GM12891 (cell line): Measurements from ENCODE around the gene TRPC4AP.

ENCODE experiments used
- DNase-seq: peaks from one replicate; pipeline ENCODE4 v3.0.0; 2011; ENCODE audit warnings: low spot score; ENCODE audit not compliant: insufficient read length
- FAIRE-seq: peaks from 2 replicates; lab custom pipeline; 2011; peaks lifted over from hg19 to GRCh38; lab: Jason Lieb, UNC
- PAX5 ChIP-seq: IDR thresholded peaks from 2 replicates; pipeline ENCODE4 v1.6.1; 2011; ENCODE audit warnings: low read length, moderate library complexity, mild to moderate bottlenecking; ENCODE audit not compliant: insufficient read depth, severe bottlenecking
- POLR2A ChIP-seq: IDR thresholded peaks from 2 replicates; pipeline ENCODE4 v1.6.1; 2011; ENCODE audit warnings: low read depth, low read length, control low read depth
- POLR2AphosphoS5 ChIP-seq: IDR thresholded peaks from 2 replicates; pipeline ENCODE4 v1.6.1; 2011; ENCODE audit warnings: low read depth, low read length, control low read depth
- POU2F2 ChIP-seq: IDR thresholded peaks from 2 replicates; pipeline ENCODE4 v1.6.1; 2011; ENCODE audit warnings: low read depth, mild to moderate bottlenecking, control low read depth, low read length, moderate library complexity
- SPI1 ChIP-seq: IDR thresholded peaks from 2 replicates; pipeline ENCODE4 v1.6.1; 2011; ENCODE audit warnings: low read depth, low read length, control low read depth
- TAF1 ChIP-seq: IDR thresholded peaks from 2 replicates; pipeline ENCODE4 v1.6.1; 2011; ENCODE audit warnings: low read depth, low read length, control low read depth

TRPC4AP gene

DNA sequence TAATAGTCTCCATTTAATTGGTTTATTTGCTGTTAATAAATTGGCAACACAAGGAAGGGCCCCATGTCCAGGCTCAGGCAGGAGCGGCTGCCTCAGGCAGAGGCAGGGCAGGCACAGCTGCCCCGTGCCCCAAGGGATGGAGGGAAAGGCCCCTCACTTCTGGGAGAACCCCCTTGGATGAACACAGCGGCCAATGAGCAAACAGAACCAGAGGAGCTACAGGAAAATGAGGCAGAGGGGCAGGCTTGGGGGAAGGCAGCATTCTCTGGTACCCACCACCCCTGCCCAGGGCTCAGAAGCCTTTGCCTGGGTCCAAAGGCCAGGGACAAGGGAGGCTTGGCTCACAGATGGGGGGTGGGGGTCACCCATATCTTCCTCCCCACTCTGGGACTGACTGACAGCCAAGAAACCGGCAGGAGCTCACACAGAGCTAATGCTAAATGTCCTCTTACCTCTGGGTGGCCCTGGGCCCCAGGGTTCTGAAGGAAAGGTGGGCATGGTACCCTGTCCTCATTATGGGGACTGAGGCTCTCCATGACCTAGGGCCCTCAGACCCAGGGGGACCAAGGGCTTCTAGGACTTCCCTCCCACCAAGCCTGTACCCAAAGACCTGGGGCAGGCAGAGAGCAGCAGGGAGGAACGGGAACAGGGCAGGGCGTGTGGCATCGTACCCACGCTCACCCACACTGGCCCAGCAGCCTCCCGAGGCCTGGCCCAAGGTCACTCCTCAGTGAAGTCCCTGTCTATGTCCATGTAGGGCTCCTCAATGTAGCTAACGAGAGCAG is 90.0 kb downstream of the TRPC4AP start:
- no peak for DNase-seq
- TF ChIP-seq POLR2A (no peak), POLR2AphosphoS5 (no peak), PAX5 (no peak), POU2F2 (no peak)
- FAIRE-seq: no peak

DNA sequence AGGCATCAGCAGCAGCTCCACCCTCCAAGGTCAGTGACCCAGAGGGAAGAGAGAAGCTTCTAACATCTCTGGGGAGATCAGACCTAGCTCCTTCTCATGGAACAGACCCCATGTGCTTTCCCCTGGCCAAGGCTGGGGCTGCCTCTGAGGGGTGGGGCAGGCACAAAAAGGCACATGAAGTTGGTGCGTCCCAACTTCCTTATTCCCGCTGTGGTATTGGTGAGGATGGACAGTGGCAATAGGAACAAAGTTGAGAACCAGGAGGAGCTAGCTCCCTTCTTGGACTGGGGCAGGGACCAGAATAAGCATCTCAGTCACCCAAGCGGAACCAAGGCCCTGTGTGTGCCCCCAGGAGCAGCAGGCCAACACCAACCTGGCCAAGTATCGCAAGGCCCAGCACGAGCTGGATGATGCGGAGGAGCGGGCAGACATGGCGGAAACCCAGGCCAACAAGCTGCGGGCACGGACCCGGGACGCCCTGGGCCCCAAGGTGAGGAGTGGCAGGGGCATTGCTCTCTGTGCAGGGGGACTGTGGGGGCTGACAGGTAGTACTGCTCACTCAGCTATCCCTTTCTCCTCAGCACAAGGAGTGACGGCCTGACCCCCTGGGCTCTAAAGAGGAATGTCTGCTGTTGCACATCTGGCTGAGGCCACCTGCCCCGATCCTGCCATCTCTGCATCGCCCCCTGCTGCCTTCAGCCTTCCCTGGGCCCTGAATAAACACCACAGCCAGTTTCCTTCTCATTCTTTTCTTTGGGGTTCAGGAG is 90.8 kb downstream of the TRPC4AP start:
- FAIRE-seq (no peak), DNase-seq (no peak)
- TF ChIP-seq TAF1: no peak
- TF ChIP-seq POLR2A: no peak
- no peak for TF ChIP-seq POLR2AphosphoS5
- no peak for TF ChIP-seq SPI1
- peak; percentile 49 for TF ChIP-seq PAX5
- no peak for TF ChIP-seq POU2F2

DNA sequence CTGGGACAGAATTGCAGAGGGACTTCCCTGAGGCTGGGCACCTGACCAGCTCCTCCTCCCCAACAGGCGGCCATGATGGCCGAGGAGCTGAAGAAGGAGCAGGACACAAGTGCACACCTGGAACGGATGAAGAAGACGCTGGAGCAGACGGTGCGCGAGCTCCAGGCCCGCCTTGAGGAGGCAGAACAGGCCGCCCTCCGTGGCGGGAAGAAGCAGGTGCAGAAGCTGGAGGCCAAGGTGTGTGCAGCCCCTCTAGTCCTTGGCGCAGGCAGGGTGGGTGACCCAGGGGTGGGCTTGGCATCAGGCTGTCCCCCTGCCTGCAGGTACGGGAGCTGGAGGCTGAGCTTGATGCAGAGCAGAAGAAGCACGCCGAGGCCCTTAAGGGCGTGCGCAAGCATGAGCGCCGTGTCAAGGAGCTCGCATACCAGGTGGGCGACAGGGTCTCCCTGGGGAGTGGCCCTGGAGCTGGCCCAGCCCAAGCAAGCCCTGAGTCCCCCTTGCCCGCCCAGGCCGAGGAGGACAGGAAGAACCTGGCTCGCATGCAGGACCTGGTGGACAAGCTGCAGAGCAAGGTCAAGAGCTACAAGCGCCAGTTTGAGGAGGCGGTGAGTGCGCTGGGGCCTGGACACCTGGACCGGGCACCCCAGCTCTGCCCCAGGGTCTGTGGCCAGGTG is 91.5 kb downstream of the TRPC4AP start:
- no peak for TF ChIP-seq POLR2A
- no peak for TF ChIP-seq POU2F2
- no peak for TF ChIP-seq SPI1
- TF ChIP-seq TAF1: no peak
- TF ChIP-seq POLR2AphosphoS5: no peak
- FAIRE-seq: no peak

DNA sequence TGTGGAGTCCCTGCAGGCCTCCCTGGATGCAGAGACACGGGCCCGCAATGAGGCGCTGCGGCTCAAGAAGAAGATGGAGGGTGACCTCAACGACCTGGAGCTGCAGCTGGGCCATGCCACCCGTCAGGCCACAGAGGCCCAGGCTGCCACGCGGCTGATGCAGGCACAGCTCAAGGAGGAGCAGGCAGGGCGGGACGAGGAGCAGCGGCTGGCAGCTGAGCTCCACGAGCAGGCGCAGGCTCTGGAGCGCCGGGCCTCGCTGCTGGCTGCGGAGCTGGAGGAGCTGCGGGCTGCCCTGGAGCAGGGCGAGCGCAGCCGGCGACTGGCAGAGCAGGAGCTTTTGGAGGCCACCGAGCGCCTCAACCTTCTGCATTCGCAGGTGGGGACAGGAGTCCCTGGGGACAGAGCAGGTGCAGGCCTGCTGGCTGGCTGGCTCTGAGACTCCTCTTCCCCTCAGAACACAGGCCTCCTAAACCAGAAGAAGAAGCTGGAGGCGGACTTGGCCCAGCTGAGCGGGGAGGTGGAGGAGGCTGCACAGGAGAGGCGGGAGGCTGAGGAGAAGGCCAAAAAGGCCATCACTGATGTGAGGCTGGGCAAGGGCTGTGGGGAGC is 92.2 kb downstream of the TRPC4AP start:
- no peak for TF ChIP-seq POLR2AphosphoS5
- TF ChIP-seq PAX5: no peak
- TF ChIP-seq SPI1: no peak
- TF ChIP-seq POLR2A: no peak
- no peak for TF ChIP-seq TAF1
- no peak for TF ChIP-seq POU2F2
- no peak for DNase-seq
- FAIRE-seq: no peak

More for the DNA sequence above, 91.5 kb downstream of the TRPC4AP start:
- no peak for DNase-seq

DNA sequence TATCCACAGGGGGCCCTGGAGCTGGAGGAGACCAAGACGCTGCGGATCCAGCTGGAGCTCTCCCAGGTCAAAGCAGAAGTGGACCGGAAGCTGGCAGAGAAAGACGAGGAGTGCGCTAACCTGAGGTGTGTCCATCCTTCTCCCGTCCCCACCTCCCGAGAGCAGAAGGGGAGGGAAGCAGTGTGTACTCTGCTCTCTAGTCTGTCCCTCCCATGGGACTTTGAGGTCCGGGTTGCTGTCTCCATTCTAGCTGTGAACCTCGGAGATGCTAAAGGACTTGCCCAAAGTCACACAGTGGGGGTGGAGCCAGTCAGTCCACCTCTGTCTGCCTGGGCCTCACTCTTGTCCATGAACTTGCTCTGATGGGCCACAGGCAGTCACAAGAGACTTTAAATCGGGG is 92.8 kb downstream of the TRPC4AP start:
- FAIRE-seq: no peak
- no peak for DNase-seq
- no peak for TF ChIP-seq POLR2A
- no peak for TF ChIP-seq PAX5
- TF ChIP-seq POLR2AphosphoS5: no peak

DNA sequence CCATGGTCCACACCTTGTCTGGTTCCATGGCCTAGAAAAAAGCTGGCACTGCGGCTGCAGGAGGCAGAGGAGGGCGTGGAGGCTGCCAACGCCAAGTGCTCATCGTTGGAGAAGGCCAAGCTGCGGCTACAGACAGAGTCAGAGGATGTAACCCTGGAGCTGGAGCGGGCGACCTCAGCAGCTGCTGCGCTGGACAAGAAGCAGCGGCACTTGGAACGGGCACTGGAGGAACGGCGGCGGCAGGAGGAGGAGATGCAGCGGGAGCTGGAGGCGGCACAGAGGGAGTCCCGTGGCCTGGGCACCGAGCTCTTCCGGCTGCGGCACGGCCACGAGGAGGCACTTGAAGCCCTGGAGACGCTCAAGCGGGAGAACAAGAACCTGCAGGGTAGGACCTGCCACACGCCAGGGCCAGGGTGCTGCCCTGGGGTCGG is 93.6 kb downstream of the TRPC4AP start:
- DNase-seq (no peak), FAIRE-seq (no peak)
- TF ChIP-seq POLR2AphosphoS5: no peak
- TF ChIP-seq SPI1: no peak
- TF ChIP-seq PAX5: no peak
- TF ChIP-seq POU2F2: no peak
- TF ChIP-seq TAF1: no peak
- no peak for TF ChIP-seq POLR2A

DNA sequence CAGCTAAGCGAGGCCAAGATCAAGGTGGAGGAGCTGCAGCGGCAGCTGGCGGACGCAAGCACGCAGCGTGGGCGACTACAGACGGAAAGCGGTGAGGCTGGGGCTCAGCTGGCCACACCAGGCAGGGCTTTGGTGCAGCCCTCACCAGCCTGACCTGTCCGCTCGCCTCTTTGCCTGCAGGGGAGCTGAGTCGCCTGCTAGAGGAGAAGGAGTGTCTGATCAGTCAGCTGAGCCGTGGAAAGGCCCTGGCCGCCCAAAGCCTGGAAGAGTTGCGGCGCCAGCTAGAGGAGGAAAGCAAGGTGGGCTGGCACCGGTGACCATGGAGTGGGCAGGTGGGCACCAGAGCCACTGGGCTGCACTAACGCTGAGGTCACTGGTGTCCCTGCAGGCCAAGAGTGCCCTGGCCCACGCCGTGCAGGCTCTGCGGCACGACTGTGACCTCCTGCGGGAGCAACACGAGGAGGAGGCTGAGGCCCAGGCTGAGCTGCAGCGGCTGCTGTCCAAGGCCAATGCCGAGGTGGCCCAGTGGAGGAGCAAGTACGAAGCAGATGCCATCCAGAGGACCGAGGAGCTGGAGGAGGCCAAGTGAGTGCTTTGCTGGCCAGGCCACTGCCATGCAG is 94.2 kb downstream of the TRPC4AP start:
- FAIRE-seq: no peak
- TF ChIP-seq SPI1: no peak
- no peak for TF ChIP-seq POLR2A
- TF ChIP-seq POLR2AphosphoS5: no peak
- no peak for TF ChIP-seq PAX5
- no peak for TF ChIP-seq TAF1
- TF ChIP-seq POU2F2: no peak
- no peak for DNase-seq

DNA sequence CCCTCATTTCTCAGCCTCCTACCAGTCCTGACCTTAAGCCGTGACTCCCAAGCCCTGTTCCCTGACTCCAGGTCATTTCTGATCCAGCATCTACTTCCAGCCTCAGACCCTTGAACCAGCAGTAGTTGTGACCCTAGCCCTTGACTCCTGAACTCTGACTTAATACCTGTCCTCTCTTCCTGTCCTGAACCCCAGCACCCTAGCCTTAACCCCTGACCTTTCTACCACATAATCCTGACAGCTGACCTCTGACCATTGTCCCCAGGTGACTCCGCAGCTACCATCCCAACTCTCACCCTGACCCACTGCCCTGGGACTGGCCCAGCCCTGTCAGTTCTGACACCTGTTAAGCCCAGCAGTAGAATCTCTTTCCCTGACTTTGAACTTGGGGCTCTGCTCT is 94.8 kb downstream of the TRPC4AP start:
- TF ChIP-seq POLR2A: no peak
- TF ChIP-seq SPI1: no peak
- no peak for TF ChIP-seq POLR2AphosphoS5
- TF ChIP-seq POU2F2: no peak
- no peak for TF ChIP-seq TAF1
- TF ChIP-seq PAX5: no peak
- DNase-seq: no peak
- FAIRE-seq: no peak

DNA sequence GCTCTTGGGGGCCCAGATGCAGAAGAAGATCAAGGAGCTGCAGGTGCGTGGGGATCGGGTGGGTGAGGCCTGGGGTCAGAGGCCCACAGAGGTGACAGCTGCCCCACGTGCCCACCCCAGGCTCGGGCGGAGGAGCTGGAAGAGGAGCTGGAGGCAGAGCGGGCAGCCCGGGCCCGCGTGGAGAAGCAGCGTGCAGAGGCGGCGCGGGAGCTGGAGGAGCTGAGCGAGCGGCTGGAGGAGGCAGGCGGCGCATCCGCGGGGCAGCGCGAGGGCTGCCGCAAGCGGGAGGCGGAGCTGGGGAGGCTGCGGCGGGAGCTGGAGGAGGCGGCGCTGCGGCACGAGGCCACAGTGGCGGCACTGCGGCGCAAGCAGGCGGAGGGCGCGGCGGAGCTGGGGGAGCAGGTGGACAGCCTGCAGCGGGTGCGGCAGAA is 95.5 kb downstream of the TRPC4AP start:
- no peak for DNase-seq
- TF ChIP-seq POLR2AphosphoS5 (no peak), POU2F2 (no peak), PAX5 (no peak), SPI1 (no peak)
- FAIRE-seq: no peak
